HEK293 (cell line): ENCODE results near the gene RUSF1.

Experiments
- CTCF ChIA-PET: fragments of 350-600 bp; formaldehyde crosslinking; extraction: SDS; loops from one replicate; lab custom pipeline; 2021; ENCODE audit warnings: antibody characterized with exemption; lab: Yijun Ruan, JAX
- POLR2A ChIA-PET: fragments of 300-600 bp; formaldehyde crosslinking; extraction: SDS; loops from one replicate; lab custom pipeline; 2020; ENCODE audit warnings: antibody characterized with exemption, inconsistent platforms; lab: Yijun Ruan, JAX
- H3K27ac ChIP-seq: fragments of 200-500 bp; sonication (Bioruptor generic); 2 replicates; pipeline ENCODE4 v1.5.1; 2014; ENCODE audit warnings: low read depth, low read length, control low read depth, inconsistent platforms; ENCODE audit errors: extremely low read depth
- H3K36me3 ChIP-seq, 2 experiments: fragments of 200-500 bp in 1 of 2; sonication (Bioruptor generic) in 1 of 2; 1 replicate in 1 of 2; 2 replicates in 1 of 2; pipeline ENCODE4 v1.5.1; 2014 to 2017; ENCODE audit warnings: inconsistent platforms in 2 of 2, low read length in 2 of 2; ENCODE audit not compliant: control insufficient read depth in 2 of 2, insufficient read depth in 1 of 2
- H3K4me1 ChIP-seq: fragments of 200-500 bp; sonication (Bioruptor generic); 2 replicates; pipeline ENCODE4 v1.5.1; 2014; ENCODE audit warnings: mild to moderate bottlenecking, low read length, inconsistent platforms; ENCODE audit not compliant: control insufficient read depth, insufficient read depth
- H3K4me3 ChIP-seq: 2 replicates; pipeline ENCODE4 v1.5.1; 2011; ENCODE audit warnings: low read depth, mild to moderate bottlenecking, control low read depth, low read length, moderate library complexity
- H3K9me3 ChIP-seq: fragments of 200-500 bp; sonication (Bioruptor generic); 2 replicates; pipeline ENCODE4 v1.5.1; 2014; ENCODE audit warnings: low read depth, low read length, inconsistent platforms; ENCODE audit not compliant: control insufficient read depth, insufficient read depth
- BCL11B ChIP-seq: fragments of 450-650 bp; formaldehyde crosslinking; IDR thresholded peaks from 2 replicates; pipeline ENCODE4 v1.5.1; 2016; ENCODE audit warnings: low read depth, missing biosample characterization, missing genetic modification characterization
- KLF16 ChIP-seq: fragments of 450-650 bp; formaldehyde crosslinking; IDR thresholded peaks from 2 replicates; pipeline ENCODE4 v1.5.1; 2017; ENCODE audit warnings: missing biosample characterization, missing genetic modification characterization
- OSR2 ChIP-seq: fragments of 450-650 bp; formaldehyde crosslinking; IDR thresholded peaks from 2 replicates; pipeline ENCODE4 v1.5.1; 2016; ENCODE audit warnings: missing biosample characterization, missing genetic modification characterization
- PRDM1 ChIP-seq: fragments of 450-650 bp; formaldehyde crosslinking; IDR thresholded peaks from 2 replicates; pipeline ENCODE4; 2016; ENCODE audit warnings: missing biosample characterization, missing genetic modification characterization
- PRDM10 ChIP-seq: fragments of 450-650 bp; formaldehyde crosslinking; IDR thresholded peaks from 2 replicates; pipeline ENCODE4 v1.5.1; 2016; ENCODE audit warnings: missing biosample characterization, missing genetic modification characterization
- SALL2 ChIP-seq: fragments of 450-650 bp; formaldehyde crosslinking; IDR thresholded peaks from 2 replicates; pipeline ENCODE4 v1.5.0; 2017; ENCODE audit warnings: missing biosample characterization, mild to moderate bottlenecking, missing genetic modification characterization, borderline replicate concordance
- TSHZ1 ChIP-seq: fragments of 450-650 bp; formaldehyde crosslinking; IDR thresholded peaks from 2 replicates; pipeline ENCODE4 v1.5.1; 2016; ENCODE audit warnings: missing biosample characterization, missing genetic modification characterization, borderline replicate concordance
- YY2 ChIP-seq: fragments of 450-650 bp; formaldehyde crosslinking; IDR thresholded peaks from 2 replicates; pipeline ENCODE4 v1.5.1; 2016; ENCODE audit warnings: missing biosample characterization, missing genetic modification characterization
- ZBTB17 ChIP-seq: fragments of 450-650 bp; formaldehyde crosslinking; IDR thresholded peaks from 2 replicates; pipeline ENCODE4 v1.5.1; 2016; ENCODE audit warnings: missing biosample characterization, missing genetic modification characterization
- ZBTB48 ChIP-seq: fragments of 450-650 bp; formaldehyde crosslinking; IDR thresholded peaks from 2 replicates; pipeline ENCODE4 v1.5.1; 2016; ENCODE audit warnings: missing biosample characterization, missing genetic modification characterization
- ZBTB7A ChIP-seq: fragments of 450-650 bp; formaldehyde crosslinking; IDR thresholded peaks from 2 replicates; pipeline ENCODE4 v1.5.1; 2016; ENCODE audit warnings: low read depth, missing biosample characterization, missing genetic modification characterization
- ZEB2 ChIP-seq: fragments of 450-650 bp; formaldehyde crosslinking; IDR thresholded peaks from 2 replicates; pipeline ENCODE4 v1.5.1; 2016; ENCODE audit warnings: missing biosample characterization, missing genetic modification characterization
- ZFHX2 ChIP-seq: fragments of 450-650 bp; formaldehyde crosslinking; conservative IDR thresholded peaks from 2 replicates; pipeline ENCODE4 v1.5.1; 2016; ENCODE audit warnings: missing biosample characterization, missing genetic modification characterization
- ZNF10 ChIP-seq: fragments of 450-650 bp; formaldehyde crosslinking; IDR thresholded peaks from 2 replicates; pipeline ENCODE4 v1.5.1; 2017; ENCODE audit warnings: missing biosample characterization, missing genetic modification characterization
- ZNF112 ChIP-seq: fragments of 450-650 bp; formaldehyde crosslinking; IDR thresholded peaks from 2 replicates; pipeline ENCODE4 v1.5.0; 2017; ENCODE audit warnings: missing biosample characterization, missing genetic modification characterization
- ZNF175 ChIP-seq: fragments of 450-650 bp; formaldehyde crosslinking; IDR thresholded peaks from 2 replicates; pipeline ENCODE4 v1.5.1; 2016; ENCODE audit warnings: missing biosample characterization, missing genetic modification characterization
- ZNF19 ChIP-seq: fragments of 450-650 bp; formaldehyde crosslinking; IDR thresholded peaks from 2 replicates; pipeline ENCODE4; 2016; ENCODE audit warnings: missing biosample characterization, missing genetic modification characterization, low read depth
- ZNF266 ChIP-seq: fragments of 450-650 bp; formaldehyde crosslinking; IDR thresholded peaks from 2 replicates; pipeline ENCODE4 v1.5.1; 2016; ENCODE audit warnings: missing biosample characterization, missing genetic modification characterization, low read depth
- ZNF292 ChIP-seq: fragments of 450-650 bp; formaldehyde crosslinking; IDR thresholded peaks from 2 replicates; pipeline ENCODE4 v1.5.1; 2016; ENCODE audit warnings: low read depth, missing biosample characterization, missing genetic modification characterization, borderline replicate concordance
- ZNF341 ChIP-seq: fragments of 450-650 bp; formaldehyde crosslinking; IDR thresholded peaks from 2 replicates; pipeline ENCODE4; 2016; ENCODE audit warnings: low read depth, missing biosample characterization, missing genetic modification characterization
- ZNF426 ChIP-seq: fragments of 450-650 bp; formaldehyde crosslinking; IDR thresholded peaks from 2 replicates; pipeline ENCODE4 v1.5.1; 2017; ENCODE audit warnings: missing biosample characterization, missing genetic modification characterization, mild to moderate bottlenecking, inconsistent platforms, moderate library complexity
- ZNF501 ChIP-seq: fragments of 450-650 bp; formaldehyde crosslinking; IDR thresholded peaks from 2 replicates; pipeline ENCODE4 v1.5.1; 2016; ENCODE audit warnings: missing biosample characterization, missing genetic modification characterization
- ZNF548 ChIP-seq: fragments of 450-650 bp; formaldehyde crosslinking; IDR thresholded peaks from 2 replicates; pipeline ENCODE4 v1.5.1; 2016; ENCODE audit warnings: missing biosample characterization, missing genetic modification characterization
- ZNF561 ChIP-seq: fragments of 450-650 bp; IDR thresholded peaks from 2 replicates; pipeline ENCODE4 v1.5.1; 2018; ENCODE audit warnings: missing biosample characterization, missing genetic modification characterization, borderline replicate concordance
- ZNF677 ChIP-seq: fragments of 450-650 bp; IDR thresholded peaks from 2 replicates; pipeline ENCODE4 v1.5.0; 2018; ENCODE audit warnings: missing biosample characterization, mild to moderate bottlenecking, missing genetic modification characterization, moderate library complexity
- ZNF768 ChIP-seq: fragments of 450-650 bp; formaldehyde crosslinking; IDR thresholded peaks from 2 replicates; pipeline ENCODE4 v1.5.1; 2018; ENCODE audit warnings: missing biosample characterization, mild to moderate bottlenecking, missing genetic modification characterization
- ZSCAN23 ChIP-seq: fragments of 450-650 bp; formaldehyde crosslinking; IDR thresholded peaks from 2 replicates; pipeline ENCODE4 v1.5.1; 2016; ENCODE audit warnings: missing biosample characterization, missing genetic modification characterization

RUSF1 gene

GRCh38 chr16:31466381-31466841 is 41.8 kb downstream of the RUSF1 start:
- CTCF ChIA-PET: no interaction called here

GRCh38 chr16:31465788-31466370 is 42.3 kb downstream of the RUSF1 start:
- POLR2A ChIA-PET: no interaction called here
- no peaks in the 10 kb centered on the region for H3K4me1 ChIP-seq
- no peaks in the 10 kb centered on the region for H3K9me3 ChIP-seq
- CTCF ChIA-PET: no interaction called here
- no peak overlapping the region for H3K27ac ChIP-seq
- TF ChIP-seq ZNF10 (no peak), PRDM1 (tag by site-specific recombination) (no peak), ZEB2 (tag by site-specific recombination) (no peak), ZNF341 (no peak), ZNF426 (tag by site-specific recombination) (no peak), KLF16 (tag by site-specific recombination) (no peak), ZNF768 (no peak), SALL2 (tag by site-specific recombination) (no peak), ZNF292 (tag by site-specific recombination) (no peak), ZFHX2 (no peak), OSR2 (tag by site-specific recombination) (no peak), ZNF175 (tag by site-specific recombination) (no peak), ZNF677 (tag by site-specific recombination) (no peak), ZNF19 (no peak)
- peaks cover 0 to 49% of the 10 kb centered on the region in 2 experiments; a peak in 2 of 3 replicates for H3K36me3 ChIP-seq
- H3K4me3 ChIP-seq: no peak overlapping the region

More at GRCh38 chr16:31466381-31466841, 41.8 kb downstream of the RUSF1 start:
- TF ChIP-seq ZBTB7A (tag by site-specific recombination) (no peak), ZNF501 (tag by site-specific recombination) (no peak), ZBTB48 (tag by site-specific recombination) (no peak), YY2 (no peak), PRDM10 (no peak), ZNF266 (tag by site-specific recombination) (no peak), ZSCAN23 (tag by site-specific recombination) (no peak)
- POLR2A ChIA-PET: no interaction called here
- Histone ChIP-seq H3K9me3 (no peaks in the 10 kb centered on the region), H3K36me3 (peaks cover 0 to 49% of the 10 kb centered on the region in 2 experiments; a peak in 2 of 3 replicates), H3K4me1 (no peaks in the 10 kb centered on the region), H3K4me3 (no peak overlapping the region), H3K27ac (no peak overlapping the region)

GRCh38 chr16:31464781-31465260 is 43.4 kb downstream of the RUSF1 start:
- CTCF ChIA-PET: no interaction called here
- Histone ChIP-seq H3K9me3 (no peaks in the 10 kb centered on the region), H3K36me3 (peaks cover 0 to 49% of the 10 kb centered on the region in 2 experiments; a peak in 2 of 3 replicates), H3K4me1 (no peaks in the 10 kb centered on the region), H3K27ac (no peak overlapping the region), H3K4me3 (no peak overlapping the region)
- POLR2A ChIA-PET: no interaction called here
- no peak for TF ChIP-seq BCL11B (tag by site-specific recombination)
- TF ChIP-seq ZNF175 (tag by site-specific recombination): no peak
- no peak for TF ChIP-seq ZNF548
- no peak for TF ChIP-seq ZBTB17
- TF ChIP-seq ZNF112 (tag by site-specific recombination): no peak
- TF ChIP-seq TSHZ1 (tag by site-specific recombination): no peak
- TF ChIP-seq ZNF561 (tag by site-specific recombination): no peak
